H1 (cell line): ENCODE data around the gene SCN10A. TPM values are rescaled to one million over a fixed set of nuclear protein-coding genes. Genes with fewer than 3 reads are reported as not detected.

Experiments
- CHD7 ChIP-seq: fragments of 300-600 bp; sonication (generic); IDR thresholded peaks from 2 replicates; pipeline ENCODE4 v1.7.1; 2012; ENCODE audit warnings: low read length, moderate library complexity, mild to moderate bottlenecking, inconsistent platforms; ENCODE audit not compliant: insufficient replicate concordance
- polyA plus RNA-seq, 7 experiments: library from polyadenylated mRNA; depleted of rRNA in 3 of 7; stranded (reverse) in 5 of 7; unstranded in 2 of 7; fragments of >200 nt in 5 of 7; fragments of 200-250 nt in 2 of 7; gene quantifications; 1 replicate in 5 of 7; 2 replicates in 1 of 7; 4 replicates in 1 of 7; pipeline versions ENCODE4 v1.2.1 to v1.2.3, GENCODE V29; 2011 to 2013; ENCODE audit warnings: missing spikeins in 2 of 7, mixed read lengths in 2 of 7
- total RNA-seq: library from RNA; stranded (reverse); fragmentation: NEBNext Ultra II Directional; extraction: Animal tissue kit (Norgen Biotek cat#: 25700); gene quantifications from 2 replicates; pipeline ENCODE4 v1.2.1, GENCODE V29; 2021

The SCN10A gene
- total and polyA plus RNA-seq, 2 of the 8 experiments (the other 6 are each of a cell fraction or from before 2014, with no cell fraction given): not detected

DNA sequence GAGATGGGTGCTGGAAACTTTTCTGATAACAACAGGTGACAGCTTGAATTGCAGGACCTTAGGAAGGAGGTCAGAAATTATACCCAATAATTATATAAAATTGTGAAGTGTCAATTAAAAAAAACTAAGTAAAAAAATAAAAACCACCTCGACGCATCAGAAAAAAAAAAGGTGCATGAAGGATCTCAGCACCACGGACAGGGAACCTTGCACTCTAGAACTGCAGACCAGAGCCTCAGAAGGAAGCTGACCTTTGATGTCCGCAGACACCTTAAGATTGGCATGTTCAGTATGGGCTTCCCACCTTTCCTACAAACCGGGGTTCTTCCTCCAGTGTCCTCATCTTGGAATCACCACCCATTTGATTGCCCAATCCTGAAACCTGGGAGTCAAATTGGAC is 60.9 kb downstream of the SCN10A start (continued):
- TF ChIP-seq CHD7: no peak
